Measurements from ENCODE around the gene EBP. TPM values are rescaled to one million over a fixed set of nuclear protein-coding genes. Genes with fewer than 3 reads are reported as not detected.

EBP gene
- total and polyA plus RNA-seq, 9 of the 15 experiments (the other 6 are each of a cell fraction or from before 2014, with no cell fraction given) = 228 to 987 (median 274) TPM

DNA sequence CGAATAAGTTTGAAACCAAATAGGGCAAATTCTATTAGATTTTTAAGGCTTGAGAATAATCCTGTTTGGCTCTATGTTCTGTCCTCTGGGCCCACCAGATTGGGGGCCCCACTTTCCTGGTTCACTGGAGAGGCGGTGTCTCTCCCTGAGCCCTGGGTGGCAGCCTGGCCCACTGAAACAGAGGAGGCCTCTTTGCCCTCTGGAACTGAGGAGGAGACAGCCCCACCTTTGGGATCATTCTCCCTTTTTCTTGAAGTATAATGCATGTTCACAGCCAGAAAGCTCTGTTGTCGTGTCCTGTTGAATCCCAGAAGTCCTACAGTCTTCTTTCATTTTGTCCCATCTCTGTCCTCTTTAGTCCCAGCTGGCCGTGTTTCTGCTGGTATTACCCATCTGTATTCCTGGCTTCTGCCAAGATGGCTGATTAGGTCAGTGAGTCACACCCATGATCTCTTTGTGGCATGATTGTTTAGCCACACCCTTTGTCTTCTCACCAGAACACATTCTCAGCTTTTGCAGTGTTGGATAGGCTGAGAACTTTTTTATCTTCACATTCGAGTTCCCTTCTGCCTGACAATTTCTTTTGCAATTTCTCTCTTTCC is 9.9 kb downstream of the EBP start (continued):
- TF ChIP-seq, protein P1, sequence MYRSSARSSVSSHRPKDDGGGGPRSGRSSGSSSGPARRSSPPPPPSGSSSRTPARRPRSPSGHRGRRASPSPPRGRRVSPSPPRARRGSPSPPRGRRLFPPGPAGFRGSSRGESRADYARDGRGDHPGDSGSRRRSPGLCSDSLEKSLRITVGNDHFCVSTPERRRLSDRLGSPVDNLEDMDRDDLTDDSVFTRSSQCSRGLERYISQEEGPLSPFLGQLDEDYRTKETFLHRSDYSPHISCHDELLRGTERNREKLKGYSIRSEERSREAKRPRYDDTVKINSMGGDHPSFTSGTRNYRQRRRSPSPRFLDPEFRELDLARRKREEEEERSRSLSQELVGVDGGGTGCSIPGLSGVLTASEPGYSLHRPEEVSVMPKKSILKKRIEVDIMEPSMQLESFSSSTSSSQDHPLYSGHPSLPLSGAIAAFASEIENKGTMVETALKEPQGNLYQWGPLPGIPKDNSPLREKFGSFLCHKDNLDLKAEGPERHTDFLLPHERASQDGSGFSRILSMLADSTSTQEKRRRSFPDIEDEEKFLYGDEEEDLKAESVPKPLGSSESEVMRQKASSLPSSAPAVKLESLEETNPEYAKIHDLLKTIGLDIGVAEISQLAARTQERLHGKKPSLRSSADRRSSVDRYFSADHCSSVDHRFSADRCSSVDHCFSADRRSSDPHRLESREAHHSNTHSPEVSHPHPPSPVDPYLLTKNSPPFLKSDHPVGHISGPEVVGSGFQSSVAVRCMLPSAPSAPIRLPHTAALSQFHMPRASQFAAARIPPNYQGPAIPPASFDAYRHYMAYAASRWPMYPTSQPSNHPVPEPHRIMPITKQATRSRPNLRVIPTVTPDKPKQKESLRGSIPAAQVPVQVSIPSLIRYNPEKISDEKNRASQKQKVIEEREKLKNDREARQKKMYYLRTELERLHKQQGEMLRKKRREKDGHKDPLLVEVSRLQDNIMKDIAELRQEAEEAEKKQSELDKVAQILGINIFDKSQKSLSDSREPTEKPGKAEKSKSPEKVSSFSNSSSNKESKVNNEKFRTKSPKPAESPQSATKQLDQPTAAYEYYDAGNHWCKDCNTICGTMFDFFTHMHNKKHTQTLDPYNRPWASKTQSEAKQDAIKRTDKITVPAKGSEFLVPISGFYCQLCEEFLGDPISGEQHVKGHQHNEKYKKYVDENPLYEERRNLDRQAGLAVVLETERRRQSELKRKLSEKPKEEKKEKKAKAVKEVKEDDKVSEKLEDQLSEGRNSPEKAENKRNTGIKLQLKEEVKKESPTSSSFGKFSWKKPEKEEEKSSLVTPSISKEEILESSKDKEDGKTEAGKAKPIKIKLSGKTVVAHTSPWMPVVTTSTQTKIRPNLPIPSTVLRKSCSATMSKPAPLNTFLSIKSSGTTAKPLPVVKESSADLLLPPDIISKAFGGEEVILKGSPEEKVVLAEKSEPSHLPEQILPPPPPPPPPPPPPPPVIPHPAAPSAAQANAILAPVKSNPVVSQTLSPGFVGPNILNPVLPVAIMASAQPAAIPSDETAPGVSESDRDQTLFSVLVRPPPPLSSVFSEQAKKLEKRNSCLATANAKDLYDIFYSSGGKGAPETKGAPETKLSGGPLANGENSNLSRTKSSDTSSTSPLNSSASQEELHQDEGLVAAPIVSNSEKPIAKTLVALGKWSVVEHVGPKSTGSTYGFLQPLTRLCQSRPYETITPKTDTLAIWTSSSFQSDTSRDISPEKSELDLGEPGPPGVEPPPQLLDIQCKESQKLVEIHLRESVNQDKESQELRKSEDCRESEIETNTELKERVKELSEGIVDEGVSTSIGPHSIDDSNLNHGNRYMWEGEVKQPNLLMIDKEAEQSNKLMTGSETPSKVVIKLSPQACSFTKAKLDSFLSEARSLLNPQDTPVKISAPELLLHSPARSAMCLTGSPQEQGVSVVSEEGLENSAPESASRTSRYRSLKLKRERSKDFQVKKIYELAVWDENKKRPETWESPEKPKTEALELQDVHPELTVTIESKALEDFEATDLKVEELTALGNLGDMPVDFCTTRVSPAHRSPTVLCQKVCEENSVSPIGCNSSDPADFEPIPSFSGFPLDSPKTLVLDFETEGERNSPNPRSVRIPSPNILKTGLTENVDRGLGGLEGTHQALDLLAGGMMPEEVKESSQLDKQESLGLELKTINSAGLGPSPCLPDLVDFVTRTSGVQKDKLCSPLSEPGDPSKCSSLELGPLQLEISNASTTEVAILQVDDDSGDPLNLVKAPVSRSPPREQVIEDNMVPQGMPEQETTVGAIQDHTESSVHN (IDR thresholded peaks at IDR 0.05; ENCODE audit: borderline replicate concordance in 1 of 2, low read depth in 1 of 2) = no peak
- TF ChIP-seq PML (IDR thresholded peaks at IDR 0.05; ENCODE audit: low read length) = no peak
- no peak for TF ChIP-seq ZBTB17 (CRISPR knock-in tag; IDR thresholded peaks at IDR 0.05)
- TF ChIP-seq SOX6 (IDR thresholded peaks at IDR 0.05) = peak; percentile 78
- peak; percentile 52 for TF ChIP-seq SMARCE1 (IDR thresholded peaks at IDR 0.05)
- peak; percentile 45; the same call in 1 of the 2 replicates for TF ChIP-seq MEF2D (tag; conservative IDR thresholded peaks at IDR 0.05; ENCODE audit: low read depth)
- TF ChIP-seq KLF10 (CRISPR knock-in tag; IDR thresholded peaks at IDR 0.05) = no peak
- TF ChIP-seq FOXK2 (conservative IDR thresholded peaks at IDR 0.05 in 1 of 2, IDR thresholded peaks at IDR 0.05 in 1 of 2; ENCODE audit: low read depth in 2 of 2) = no peak
- TF ChIP-seq SMARCA4 (IDR thresholded peaks at IDR 0.05) = peak; percentile 69
- TF ChIP-seq ZNF766 (CRISPR knock-in tag; conservative IDR thresholded peaks at IDR 0.05) = 0 out of 2 replicates have a peak, but pooled peaks have one; percentile 3
- peak; percentile 25 for TF ChIP-seq NUFIP1 (IDR thresholded peaks at IDR 0.05; ENCODE audit: partially characterized antibody)
- TF ChIP-seq TAF9B (IDR thresholded peaks at IDR 0.05; ENCODE audit: partially characterized antibody) = peak; percentile 21
- peak; percentile 40; the same call in 1 of the 2 replicates for TF ChIP-seq JUN (IDR thresholded peaks at IDR 0.05; ENCODE audit: borderline replicate concordance, low read depth, low read length)
- TF ChIP-seq JUN (CRISPR knock-in tag; IDR thresholded peaks at IDR 0.05; ENCODE audit: borderline replicate concordance) = no peak
- TF ChIP-seq MED1 (CRISPR knock-in tag; IDR thresholded peaks at IDR 0.05; ENCODE audit: borderline replicate concordance) = no peak
- TF ChIP-seq NR4A1 (CRISPR knock-in tag; IDR thresholded peaks at IDR 0.05) = no peak
- TF ChIP-seq NR4A1 (tag; IDR thresholded peaks at IDR 0.05) = 0 out of 2 replicates have a peak, but pooled peaks have one; percentile 29
- TF ChIP-seq, protein P2, sequence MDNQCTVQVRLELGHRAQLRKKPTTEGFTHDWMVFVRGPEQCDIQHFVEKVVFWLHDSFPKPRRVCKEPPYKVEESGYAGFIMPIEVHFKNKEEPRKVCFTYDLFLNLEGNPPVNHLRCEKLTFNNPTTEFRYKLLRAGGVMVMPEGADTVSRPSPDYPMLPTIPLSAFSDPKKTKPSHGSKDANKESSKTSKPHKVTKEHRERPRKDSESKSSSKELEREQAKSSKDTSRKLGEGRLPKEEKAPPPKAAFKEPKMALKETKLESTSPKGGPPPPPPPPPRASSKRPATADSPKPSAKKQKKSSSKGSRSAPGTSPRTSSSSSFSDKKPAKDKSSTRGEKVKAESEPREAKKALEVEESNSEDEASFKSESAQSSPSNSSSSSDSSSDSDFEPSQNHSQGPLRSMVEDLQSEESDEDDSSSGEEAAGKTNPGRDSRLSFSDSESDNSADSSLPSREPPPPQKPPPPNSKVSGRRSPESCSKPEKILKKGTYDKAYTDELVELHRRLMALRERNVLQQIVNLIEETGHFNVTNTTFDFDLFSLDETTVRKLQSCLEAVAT (IDR thresholded peaks at IDR 0.05) = no peak
- TF ChIP-seq SREBF2 (CRISPR knock-in tag; IDR thresholded peaks at IDR 0.05) = no peak
- TF ChIP-seq TEAD1 (CRISPR knock-in tag; IDR thresholded peaks at IDR 0.05) = no peak
- TF ChIP-seq ZNF408 (CRISPR knock-in tag; IDR thresholded peaks at IDR 0.05; ENCODE audit: low read depth) = no peak
- TF ChIP-seq GATAD2A (IDR thresholded peaks at IDR 0.05) = peak; percentile 47; the same call in 1 of the 2 replicates
